Stimulated activated CD8-positive, alpha-beta memory T cell treated with anti-CD3 and anti-CD28 coated beads, Interleukin-4, amount 100 ng/mL, for 24 hours (primary cell): ENCODE measurements around the gene SASH1.
"Not testable (repeated sequence)": the region's sequence is repeated elsewhere in the genome, so short reads cannot be mapped to it uniquely, and the experiment has no call there.

Experiments used
- DNase-seq: peaks from one replicate; pipeline ENCODE4 v3.0.0-alpha.2; 2020; ENCODE audit warnings: low read depth

SASH1 gene

GRCh38 chr6:148557796-148558321, 215.2 kb downstream of the SASH1 start:
- no peak for DNase-seq

DNA sequence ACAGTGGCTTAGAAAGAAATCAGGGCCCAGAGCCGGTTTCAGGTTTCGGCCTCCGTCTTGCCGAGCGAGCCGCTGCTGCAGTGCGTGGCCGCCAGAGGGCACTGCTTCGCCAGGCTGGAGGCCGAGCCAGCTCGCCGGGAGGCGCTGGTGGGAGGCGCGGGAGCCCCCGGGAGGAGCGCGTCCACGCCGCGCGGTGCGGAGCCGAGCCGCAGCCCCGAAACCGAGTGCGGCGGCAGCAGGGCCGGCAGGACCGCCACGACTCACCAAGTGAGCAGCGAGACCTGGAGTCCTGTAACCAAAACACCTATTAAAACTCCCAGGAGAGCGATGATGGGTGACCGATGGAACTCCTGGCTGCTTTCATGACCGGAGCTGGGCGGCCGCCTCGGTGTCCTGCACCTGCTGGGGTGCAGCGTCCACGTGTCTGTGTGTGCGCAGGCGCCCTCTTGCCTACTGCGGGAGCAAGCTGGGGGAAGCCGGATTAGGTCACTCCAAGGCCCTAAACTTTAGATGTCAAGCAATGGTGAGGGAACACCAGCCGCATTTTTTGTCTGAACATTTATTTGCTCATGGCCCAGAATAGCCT, 217.3 kb downstream of the SASH1 start:
- DNase-seq = peak; percentile 63

- DNase-seq = no peak
These were observed 219.0 kb downstream of the SASH1 start for GRCh38 chr6:148561629-148562028.

DNA sequence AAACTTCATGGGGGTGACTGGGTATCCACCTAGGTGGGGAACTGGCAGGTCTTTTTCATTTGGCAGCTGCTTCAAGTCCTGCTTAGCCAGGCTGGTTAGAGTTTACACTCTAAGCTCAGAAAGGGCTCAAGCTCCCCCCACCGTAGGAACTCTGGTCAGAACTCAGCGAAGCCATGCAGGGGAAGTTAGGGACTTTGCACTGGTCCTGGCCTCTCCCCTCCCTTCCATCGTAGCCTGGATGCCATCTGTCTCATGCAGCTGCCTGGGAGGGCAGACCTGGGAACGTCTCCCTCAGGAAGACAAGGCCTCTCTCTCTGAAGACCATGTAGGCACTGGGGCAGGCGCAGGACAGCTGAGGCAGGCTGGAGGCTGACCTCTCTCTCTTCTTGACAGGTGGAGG, 220.4 kb downstream of the SASH1 start:
- no peak for DNase-seq

DNA sequence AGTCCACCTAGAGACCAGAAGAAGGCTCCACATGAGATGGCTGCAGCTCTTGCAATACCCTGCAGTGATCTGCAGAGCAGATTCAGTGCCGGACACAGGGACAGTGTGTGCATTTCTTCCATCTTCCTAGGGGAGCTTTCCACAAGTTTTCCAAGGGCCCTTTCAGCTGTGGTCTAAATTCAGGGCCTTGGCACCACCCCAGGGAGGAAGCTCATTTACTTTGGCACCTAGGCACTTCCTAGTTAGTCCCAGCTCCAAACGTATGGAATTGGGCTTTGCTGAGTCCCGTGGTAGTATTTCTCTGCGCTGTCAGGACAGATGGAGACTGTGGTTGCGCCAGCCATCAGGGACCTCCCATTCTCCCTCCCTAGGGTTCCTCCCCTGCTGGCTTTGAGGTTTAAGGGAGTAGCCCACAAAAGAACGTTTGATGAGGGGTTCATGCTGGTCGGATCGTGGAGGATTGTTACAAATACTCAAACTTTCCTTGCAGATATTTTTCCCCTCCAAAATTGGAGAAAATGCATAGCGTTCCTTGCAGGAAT, 221.9 kb downstream of the SASH1 start:
- DNase-seq = no peak

DNA sequence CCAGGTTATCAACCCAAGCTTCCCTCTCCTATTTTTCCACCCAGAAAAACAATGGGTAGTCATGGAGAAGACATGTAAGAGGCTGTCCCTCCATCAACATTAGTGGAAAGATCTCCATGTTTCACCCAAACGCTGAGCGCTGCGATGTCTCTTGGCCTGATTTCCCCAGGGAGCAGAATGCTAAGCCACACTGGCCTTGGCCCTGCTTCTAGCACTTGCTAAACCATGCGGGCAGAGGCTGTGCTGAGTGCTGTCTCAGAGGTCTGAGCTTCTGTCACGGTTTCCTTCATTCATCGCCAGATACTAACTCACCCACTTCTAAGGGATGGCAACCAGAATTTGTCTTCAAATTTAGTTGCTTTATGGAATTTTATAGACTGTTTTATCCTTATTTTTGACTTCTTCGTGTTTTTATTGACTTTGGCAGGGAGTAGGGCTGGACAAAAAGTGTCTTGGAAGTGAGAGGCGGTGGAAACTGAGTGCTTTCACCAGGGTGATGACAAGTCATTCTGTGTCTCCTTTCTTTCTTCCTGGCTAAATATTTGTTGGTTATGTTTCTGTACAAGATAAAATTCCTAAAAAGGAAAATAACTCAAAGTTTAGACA, 222.8 kb downstream of the SASH1 start:
- no peak for DNase-seq

DNA sequence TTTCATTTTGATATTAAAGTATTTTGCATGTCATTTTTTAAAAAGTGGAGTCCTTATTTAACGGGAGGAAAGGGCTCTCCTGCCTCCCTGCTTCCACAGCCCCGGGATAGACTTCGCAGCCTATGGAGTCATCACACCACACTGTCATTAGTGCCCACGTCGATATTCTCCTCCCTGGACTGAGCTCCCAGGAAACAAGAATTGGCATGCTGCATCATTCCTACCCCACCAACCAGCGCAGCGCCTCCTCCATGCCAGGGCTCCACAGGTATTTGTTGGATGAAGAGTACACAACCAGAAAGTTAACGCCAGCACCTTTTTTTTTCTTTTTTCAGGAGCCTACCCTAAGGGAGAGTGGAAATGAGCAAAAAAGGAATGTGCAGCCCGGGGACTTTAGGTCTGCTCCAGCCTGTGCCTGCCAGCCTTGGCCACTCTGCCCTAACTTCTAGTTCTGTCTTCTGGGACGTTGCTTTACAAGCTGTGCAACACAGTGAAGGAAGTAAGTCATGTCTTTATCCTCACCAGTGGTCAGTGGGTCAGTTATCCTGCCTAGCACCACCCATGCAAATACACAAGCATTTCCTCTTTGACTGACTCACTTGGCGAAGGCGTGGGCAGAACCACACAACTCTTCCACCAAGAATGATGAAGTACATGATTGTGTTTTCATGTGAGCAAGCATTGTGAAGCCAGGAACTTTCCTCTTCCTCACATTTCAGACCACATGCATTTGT, 223.5 kb downstream of the SASH1 start:
- DNase-seq = peak; percentile 2

GRCh38 chr6:148566664-148567350, 224.2 kb downstream of the SASH1 start:
- peak; percentile 11 for DNase-seq

- no peak for DNase-seq
These were observed 227.8 kb downstream of the SASH1 start for GRCh38 chr6:148570456-148570855.

GRCh38 chr6:148572676-148573335, 230.2 kb downstream of the SASH1 start:
- no peak for DNase-seq

- DNase-seq = no peak
These were observed 231.3 kb downstream of the SASH1 start for GRCh38 chr6:148573922-148574321.

- DNase-seq = peak; percentile 3
These were observed 235.2 kb downstream of the SASH1 start for GRCh38 chr6:148577687-148578488.

DNA sequence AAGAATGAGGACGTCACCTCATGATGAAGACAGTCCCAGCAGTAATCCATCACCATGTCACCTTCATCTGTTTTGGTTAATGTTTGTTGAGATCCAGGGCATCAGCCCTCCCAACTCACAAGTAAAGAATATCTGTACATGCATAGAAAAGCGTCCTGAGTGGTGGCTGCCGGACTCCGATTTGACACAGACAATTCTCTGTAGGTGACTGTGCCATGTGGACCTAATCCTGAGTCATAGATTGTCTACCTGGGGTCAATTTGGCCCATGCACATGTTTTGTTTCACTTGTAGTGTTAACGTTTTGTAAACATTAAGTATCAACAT, 235.8 kb downstream of the SASH1 start:
- DNase-seq = no peak

GRCh38 chr6:148578837-148579565, 236.4 kb downstream of the SASH1 start:
- no peak for DNase-seq

DNA sequence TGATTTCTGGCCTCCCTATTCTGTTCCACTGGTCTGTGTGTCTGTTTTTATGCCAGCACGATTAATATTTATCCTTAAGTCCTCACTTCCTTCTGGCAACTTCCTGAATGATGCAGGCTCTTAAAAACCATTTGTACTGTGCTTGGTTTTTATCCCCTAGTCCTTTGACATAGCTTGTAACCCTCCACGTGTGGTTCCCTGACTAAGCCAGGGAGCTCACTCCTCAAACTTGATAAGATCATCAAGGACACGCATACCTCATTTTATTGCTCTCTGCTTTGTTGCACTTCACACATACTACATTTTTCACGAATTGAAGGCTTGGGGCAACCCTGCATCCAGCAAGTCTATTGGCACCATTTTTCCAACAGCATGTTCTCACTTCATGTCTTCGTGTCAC, 237.8 kb downstream of the SASH1 start:
- DNase-seq = no peak

GRCh38 chr6:148583631-148584030, 241.0 kb downstream of the SASH1 start:
- no peak for DNase-seq

DNA sequence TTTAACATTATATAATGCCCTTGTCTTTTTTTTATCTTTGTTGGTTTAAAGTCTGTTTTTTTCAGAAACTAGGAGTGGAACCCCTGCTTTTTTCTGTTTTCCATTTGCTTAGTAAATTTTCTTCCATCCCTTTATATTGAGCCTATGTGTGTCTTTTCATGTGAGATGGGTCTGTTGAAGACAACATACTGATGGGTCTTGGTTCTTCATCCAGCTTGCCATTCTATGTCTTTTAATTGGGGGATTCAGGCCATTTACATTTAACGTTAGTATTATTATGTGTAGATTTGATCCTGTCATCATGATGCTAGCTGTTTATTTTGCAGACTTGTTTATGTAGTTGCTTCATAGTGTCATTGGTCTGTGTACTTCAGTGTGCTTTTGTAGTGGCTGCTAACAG, 243.0 kb downstream of the SASH1 start:
- not testable (repeated sequence) for DNase-seq

DNA sequence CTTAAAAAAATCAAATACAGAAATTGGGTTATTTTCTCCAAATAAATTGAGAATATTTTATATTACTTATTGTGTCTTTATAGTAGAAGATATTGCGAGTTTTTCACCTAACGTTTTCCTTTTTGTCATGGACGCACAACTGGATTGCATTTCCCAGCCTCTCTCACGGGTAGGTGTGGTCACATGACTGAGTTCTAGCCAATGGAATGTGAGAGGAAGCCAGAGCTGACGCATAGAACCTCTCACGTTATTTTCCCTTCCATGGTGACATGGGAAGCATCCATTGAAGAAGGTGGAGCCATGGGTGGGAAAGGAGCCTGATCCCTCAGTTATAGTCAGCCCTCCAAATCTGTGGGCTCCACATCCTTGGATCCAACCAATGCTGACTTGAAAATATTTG, 248.2 kb downstream of the SASH1 start:
- DNase-seq = no peak

- no peak for DNase-seq
These were observed 249.0 kb downstream of the SASH1 start for GRCh38 chr6:148591656-148592055.

GRCh38 chr6:148593130-148593812, 250.6 kb downstream of the SASH1 start:
- DNase-seq = no peak
